ENCODE measurements around the gene ETS2.
A peak's percentile ranks its signal among the peaks of the same experiment; 100 is the strongest.

The ETS2 gene

DNA sequence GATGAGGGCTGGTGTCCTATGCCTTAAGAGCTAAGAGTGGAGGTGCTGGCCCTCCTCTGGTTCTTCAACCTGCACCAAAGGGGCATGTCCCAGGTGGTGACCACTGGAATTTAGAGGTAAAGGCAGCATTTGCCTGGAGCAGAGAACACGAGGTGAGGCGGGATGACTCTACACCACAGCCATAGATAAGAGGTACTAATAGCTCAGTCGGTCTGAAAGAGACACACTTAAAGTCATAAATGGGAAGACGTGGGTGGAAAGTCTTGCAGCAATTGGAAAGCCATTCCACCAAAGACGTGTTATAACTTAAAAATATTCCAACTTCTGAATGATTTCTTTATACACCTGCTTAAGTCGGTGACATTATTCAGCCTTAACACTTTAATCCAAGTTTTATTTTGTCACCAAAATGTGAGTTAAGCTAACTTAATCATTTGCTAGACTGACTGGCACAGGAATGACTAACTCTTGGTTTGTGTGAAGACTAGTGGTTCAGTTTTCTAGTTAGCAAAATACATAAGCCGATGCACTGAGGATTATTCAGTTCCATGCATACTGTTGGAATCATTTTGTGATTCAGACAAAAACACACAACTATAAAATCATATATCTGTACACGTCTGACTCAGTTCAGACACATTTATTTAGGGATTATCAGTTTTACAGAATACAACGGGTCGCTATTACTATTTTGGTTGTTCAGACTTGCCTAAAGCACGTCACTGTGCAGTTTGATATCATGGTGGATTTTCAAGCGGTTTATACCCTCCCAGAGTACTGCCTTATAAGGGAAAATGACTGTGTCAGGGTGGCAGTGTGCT lies 4.6 kb upstream of the ETS2 start:
- H3K4me3 ChIP-seq (ENCODE audit: low read depth, low read length) = no peak overlapping the region
- TF ChIP-seq, protein P1, sequence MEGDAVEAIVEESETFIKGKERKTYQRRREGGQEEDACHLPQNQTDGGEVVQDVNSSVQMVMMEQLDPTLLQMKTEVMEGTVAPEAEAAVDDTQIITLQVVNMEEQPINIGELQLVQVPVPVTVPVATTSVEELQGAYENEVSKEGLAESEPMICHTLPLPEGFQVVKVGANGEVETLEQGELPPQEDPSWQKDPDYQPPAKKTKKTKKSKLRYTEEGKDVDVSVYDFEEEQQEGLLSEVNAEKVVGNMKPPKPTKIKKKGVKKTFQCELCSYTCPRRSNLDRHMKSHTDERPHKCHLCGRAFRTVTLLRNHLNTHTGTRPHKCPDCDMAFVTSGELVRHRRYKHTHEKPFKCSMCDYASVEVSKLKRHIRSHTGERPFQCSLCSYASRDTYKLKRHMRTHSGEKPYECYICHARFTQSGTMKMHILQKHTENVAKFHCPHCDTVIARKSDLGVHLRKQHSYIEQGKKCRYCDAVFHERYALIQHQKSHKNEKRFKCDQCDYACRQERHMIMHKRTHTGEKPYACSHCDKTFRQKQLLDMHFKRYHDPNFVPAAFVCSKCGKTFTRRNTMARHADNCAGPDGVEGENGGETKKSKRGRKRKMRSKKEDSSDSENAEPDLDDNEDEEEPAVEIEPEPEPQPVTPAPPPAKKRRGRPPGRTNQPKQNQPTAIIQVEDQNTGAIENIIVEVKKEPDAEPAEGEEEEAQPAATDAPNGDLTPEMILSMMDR (IDR thresholded peaks at IDR 0.05; ENCODE audit: low read depth, low read length) = no peak

DNA sequence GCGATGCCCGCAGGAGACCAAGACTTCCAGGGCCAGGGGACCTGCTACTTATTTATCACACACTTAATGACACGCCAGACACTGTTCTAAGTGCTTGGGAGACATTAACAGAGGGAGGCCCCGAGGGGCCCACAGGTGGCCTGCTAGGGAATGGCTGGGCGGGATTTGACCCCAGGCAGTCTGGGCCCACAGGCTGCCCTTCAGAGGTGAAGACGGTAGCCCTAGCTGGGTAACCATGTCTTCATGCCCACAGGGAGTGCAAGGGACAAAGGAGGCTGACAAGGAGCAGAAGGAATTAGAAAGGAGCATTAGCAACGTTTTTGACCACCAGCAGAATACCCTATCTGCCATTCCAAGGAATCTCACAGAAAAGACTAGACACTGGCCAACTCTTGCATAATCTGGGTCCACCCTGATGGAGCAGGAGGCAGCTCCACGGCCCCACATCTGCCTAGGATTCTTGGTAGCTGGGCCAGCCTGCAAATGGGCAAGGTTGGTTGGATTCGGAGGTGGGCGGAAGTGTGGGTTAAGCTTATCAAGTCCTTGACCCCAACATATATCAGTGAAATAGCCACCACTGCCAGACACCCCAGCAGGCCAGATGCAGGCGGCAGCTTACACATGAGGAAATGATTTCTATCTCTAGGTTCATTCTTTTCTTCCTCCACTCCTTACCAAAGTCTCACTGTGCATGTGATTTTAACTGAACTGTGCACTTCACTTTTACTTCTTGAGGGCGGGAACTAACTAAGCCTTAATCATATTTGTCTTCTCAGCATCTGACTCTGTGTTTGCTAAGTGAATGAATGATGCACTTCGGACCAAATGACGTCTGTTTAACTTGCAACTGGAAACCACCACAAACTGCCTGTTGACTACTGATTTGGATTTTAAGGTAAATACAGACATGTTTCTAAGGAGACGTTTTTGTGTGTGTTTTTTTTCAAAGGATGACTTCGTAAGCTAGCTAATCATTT lies 3.4 kb upstream of the ETS2 start:
- H3K4me3 ChIP-seq (ENCODE audit: low read depth, low read length) = no peak overlapping the region
- TF ChIP-seq, protein P1 (IDR thresholded peaks at IDR 0.05; ENCODE audit: low read depth, low read length) = no peak

DNA sequence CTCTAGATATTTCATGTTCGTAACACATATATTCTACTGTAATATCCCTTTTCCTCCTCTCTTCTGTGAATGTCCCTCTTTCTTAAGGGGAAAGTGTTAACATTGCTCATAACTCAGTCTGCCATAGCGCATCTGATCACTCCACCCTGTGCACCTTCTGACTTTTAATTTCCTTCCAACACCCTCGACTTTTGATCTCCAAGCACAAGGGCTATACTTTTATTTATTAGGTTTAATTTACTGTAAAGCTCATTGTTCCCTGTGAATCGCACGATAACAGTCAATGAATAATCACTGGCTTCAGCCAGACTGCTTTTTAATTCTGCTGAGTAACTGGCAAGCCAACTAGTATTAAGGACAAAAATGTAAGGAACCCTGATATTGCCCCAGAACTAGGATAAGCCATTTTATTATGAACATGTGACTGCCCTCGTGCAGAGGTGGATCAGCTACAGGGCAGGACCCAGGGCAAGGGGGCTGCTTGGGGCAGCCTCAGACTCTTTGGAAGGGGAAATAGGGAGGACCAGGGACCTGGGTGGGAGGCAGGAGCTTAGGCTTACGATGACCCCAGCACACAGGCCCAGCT lies 2.6 kb upstream of the ETS2 start:
- H3K4me3 ChIP-seq (ENCODE audit: low read depth, low read length) = no peak overlapping the region
- TF ChIP-seq, protein P1 (IDR thresholded peaks at IDR 0.05; ENCODE audit: low read depth, low read length) = no peak

DNA sequence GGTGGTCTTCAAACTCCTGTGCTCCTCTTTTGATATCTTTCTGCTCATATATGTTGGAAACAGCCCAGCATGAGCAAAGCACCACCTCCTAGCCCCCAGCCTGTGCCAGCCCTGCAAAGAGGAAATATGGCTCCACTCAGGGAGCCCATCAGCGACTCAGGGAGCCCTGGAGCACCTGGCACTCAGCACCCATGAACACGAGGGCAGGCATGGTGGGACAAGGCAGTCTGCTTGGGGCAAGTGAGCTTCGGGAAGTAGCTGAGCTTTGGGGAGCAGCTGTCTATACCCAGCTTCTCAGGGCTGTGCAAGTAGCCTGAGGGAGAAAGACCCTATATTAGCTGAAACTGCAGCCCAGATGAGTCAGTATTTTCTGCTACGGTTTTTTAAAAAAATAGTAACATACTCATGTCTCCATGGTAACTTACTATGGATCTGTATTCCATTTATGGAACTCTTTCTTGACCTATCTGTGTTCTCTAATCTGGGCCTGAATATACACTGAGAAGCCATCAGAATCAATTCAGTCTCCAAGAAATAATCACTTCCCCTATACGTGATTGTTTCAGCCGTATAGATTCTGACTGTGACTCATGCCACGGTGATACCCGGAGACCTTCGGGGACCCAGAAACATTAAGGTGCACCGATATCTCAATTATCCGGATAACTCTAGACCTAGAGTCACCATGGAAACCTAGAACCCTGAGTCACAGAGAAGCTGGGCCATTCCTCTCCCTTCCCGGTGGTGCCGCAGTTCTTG lies 1.5 kb upstream of the ETS2 start:
- H3K4me3 ChIP-seq (ENCODE audit: low read depth, low read length) = no peak overlapping the region
- TF ChIP-seq, protein P1 (IDR thresholded peaks at IDR 0.05; ENCODE audit: low read depth, low read length) = no peak

DNA sequence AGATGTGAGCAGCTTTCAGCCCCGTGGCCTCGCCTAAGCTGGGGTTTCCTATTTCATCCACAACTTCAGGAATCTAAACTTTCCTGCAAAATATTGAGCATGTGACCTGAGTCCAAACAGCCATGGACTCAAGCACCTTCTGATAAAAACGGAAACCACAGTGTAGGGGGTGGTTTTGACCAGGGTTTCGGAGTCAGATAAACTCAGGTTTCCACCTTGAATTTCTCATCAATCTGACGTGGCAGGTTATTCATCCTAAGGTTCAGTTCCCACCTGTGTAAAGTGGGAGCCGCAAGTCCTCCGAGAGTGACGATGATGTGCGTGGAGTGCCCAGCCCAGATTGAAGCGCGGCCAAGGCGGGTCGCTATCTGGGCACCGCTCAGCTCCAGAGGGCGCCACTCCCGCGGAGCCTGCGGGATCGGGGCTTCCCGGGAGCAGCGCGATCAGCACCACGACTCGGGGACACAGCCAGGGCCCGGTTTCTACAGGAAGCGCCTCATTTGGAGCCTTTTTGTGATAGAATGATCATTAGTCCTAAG lies 871 bp upstream of the ETS2 start:
- TF ChIP-seq, protein P1 (IDR thresholded peaks at IDR 0.05; ENCODE audit: low read depth, low read length) = peak; percentile 36; the same call in 1 of the 2 replicates
- H3K4me3 ChIP-seq (ENCODE audit: low read depth, low read length) = peak overlapping the region; percentile 97

DNA sequence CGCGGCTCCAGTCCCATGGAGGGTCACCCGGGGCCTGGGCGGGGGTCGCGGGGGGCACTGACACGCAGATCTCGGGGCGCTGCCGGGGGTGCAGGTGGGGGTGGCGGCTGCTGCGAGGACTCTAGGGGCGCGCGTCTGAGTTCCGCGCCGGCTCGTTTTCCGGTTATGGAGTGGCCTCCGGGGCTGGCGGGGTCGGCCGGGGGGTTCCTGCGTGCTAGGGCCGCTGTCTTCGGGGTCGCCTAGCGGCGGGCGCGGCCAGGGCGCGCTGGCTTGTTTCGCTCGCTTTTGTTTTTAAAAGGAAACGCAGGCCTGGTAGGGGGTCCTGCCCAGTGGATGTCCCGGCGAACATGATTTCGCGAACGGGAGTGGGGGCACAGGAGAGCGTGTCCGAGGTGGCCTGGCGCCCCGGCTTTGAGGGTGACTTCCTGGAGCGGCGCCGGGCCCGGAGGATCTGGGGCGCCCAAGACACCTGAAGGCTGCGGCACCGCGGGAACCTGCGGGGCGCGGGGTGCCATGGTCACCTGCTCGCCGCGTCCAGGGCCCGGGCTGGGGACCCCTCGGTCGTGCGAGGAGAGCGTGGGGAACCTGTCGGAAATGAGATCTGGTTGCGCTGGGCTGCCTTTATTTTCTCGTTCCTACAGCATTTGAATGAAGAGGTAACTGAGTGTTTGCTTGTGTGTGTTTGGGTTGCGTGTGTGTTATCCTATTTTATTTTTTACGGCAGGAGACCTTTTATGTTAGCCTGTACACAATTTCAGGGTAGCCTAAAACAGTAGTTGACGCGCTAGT lies 618 bp downstream of the ETS2 start:
- peak overlapping the region; percentile 97 for H3K4me3 ChIP-seq (ENCODE audit: low read depth, low read length)
- TF ChIP-seq, protein P1 (IDR thresholded peaks at IDR 0.05; ENCODE audit: low read depth, low read length) = no peak
